ENCODE measurements around the gene VWA5A. TPM values are rescaled to one million over a fixed set of nuclear protein-coding genes. Genes with fewer than 3 reads are reported as not detected.
"Not testable (repeated sequence)": the region's sequence is repeated elsewhere in the genome, so short reads cannot be mapped to it uniquely, and the experiment has no call there.

Gene VWA5A
- total RNA-seq, 1 donor from 2014 or later, result 2.8 TPM

GRCh38 chr11:124152770-124153407 is 37.6 kb downstream of the VWA5A start:
- intact Hi-C loops (cut with micrococcal nuclease), result no loop called here
- DNase-seq, result no peak
- ATAC-seq, result no peak

- ATAC-seq, result no peak
- DNase-seq, result no peak
- intact Hi-C loops (cut with micrococcal nuclease), result no loop called here
These were observed 38.6 kb downstream of the VWA5A start for GRCh38 chr11:124153821-124154220.

GRCh38 chr11:124159481-124159880 is 44.2 kb downstream of the VWA5A start:
- ATAC-seq, result no peak
- intact Hi-C loops (cut with micrococcal nuclease), result no loop called here
- DNase-seq, result no peak

- intact Hi-C loops (cut with micrococcal nuclease), result no loop called here
- DNase-seq (no peak), ATAC-seq (no peak)
These were observed 45.7 kb downstream of the VWA5A start for GRCh38 chr11:124160986-124161385.

- intact Hi-C loops (cut with micrococcal nuclease), result no loop called here
- DNase-seq, result no peak
- no peak for ATAC-seq
These were observed 52.6 kb downstream of the VWA5A start for GRCh38 chr11:124167826-124168231.

- ATAC-seq (no peak), DNase-seq (no peak)
- intact Hi-C loops (cut with micrococcal nuclease), result no loop called here
These were observed 53.5 kb downstream of the VWA5A start for GRCh38 chr11:124168796-124169195.

- DNase-seq; ATAC-seq; intact Hi-C loops (cut with micrococcal nuclease): not testable (repeated sequence)
These were observed 55.1 kb downstream of the VWA5A start for GRCh38 chr11:124170315-124170714.

- no peak for ATAC-seq
- intact Hi-C loops (cut with micrococcal nuclease), result no loop called here
- no peak for DNase-seq
These were observed 55.7 kb downstream of the VWA5A start for GRCh38 chr11:124170801-124171586.

GRCh38 chr11:124172101-124172500 is 56.9 kb downstream of the VWA5A start:
- ATAC-seq, result no peak
- intact Hi-C loops (cut with micrococcal nuclease), result no loop called here
- no peak for DNase-seq

GRCh38 chr11:124172599-124172998 is 57.3 kb downstream of the VWA5A start:
- no peak for ATAC-seq
- intact Hi-C loops (cut with micrococcal nuclease), result no loop called here

GRCh38 chr11:124174001-124174583 is 58.8 kb downstream of the VWA5A start:
- DNase-seq (no peak), ATAC-seq (no peak)
- intact Hi-C loops (cut with micrococcal nuclease), result no loop called here

More at GRCh38 chr11:124172599-124172998, 57.3 kb downstream of the VWA5A start:
- DNase-seq, result no peak

- no peak for DNase-seq
- no peak for ATAC-seq
- intact Hi-C loops (cut with micrococcal nuclease), result no loop called here
These were observed 61.9 kb downstream of the VWA5A start for GRCh38 chr11:124176925-124177715.

GRCh38 chr11:124179310-124179709 is 64.1 kb downstream of the VWA5A start:
- DNase-seq, result no peak
- intact Hi-C loops (cut with micrococcal nuclease), result no loop called here
- ATAC-seq, result no peak

- intact Hi-C loops (cut with micrococcal nuclease), result no loop called here
- DNase-seq (no peak), ATAC-seq (no peak)
These were observed 67.8 kb downstream of the VWA5A start, which contains the start of gene OR10D3 for GRCh38 chr11:124183068-124183467. Gene OR10D3 (plus strand): TSS chr11:124183345. CDS start chr11:124185270, 1,925 bp downstream.

GRCh38 chr11:124190298-124191139 is 75.3 kb downstream of the VWA5A start:
- intact Hi-C loops (cut with micrococcal nuclease), result no loop called here
- ATAC-seq, result no peak

GRCh38 chr11:124193221-124194010 is 78.2 kb downstream of the VWA5A start:
- intact Hi-C loops (cut with micrococcal nuclease), result no loop called here

More at GRCh38 chr11:124190298-124191139, 75.3 kb downstream of the VWA5A start:
- DNase-seq, result no peak

GRCh38 chr11:124194293-124195188 is 79.3 kb downstream of the VWA5A start:
- intact Hi-C loops (cut with micrococcal nuclease), result no loop called here
- no peak for ATAC-seq
- no peak for DNase-seq

More at GRCh38 chr11:124193221-124194010, 78.2 kb downstream of the VWA5A start:
- ATAC-seq (no peak), DNase-seq (no peak)
